ENCODE results near the gene C2orf76.
A peak's percentile ranks its signal among the peaks of the same experiment; 100 is the strongest.

C2orf76 gene

DNA sequence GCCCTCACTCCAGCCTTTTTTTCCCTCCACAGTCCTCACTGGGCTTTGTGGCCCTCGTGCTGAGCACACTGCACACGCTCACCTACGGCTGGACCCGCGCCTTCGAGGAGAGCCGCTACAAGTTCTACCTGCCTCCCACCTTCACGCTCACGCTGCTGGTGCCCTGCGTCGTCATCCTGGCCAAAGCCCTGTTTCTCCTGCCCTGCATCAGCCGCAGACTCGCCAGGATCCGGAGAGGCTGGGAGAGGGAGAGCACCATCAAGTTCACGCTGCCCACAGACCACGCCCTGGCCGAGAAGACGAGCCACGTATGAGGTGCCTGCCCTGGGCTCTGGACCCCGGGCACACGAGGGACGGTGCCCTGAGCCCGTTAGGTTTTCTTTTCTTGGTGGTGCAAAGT is 103.6 kb downstream of the C2orf76 start:
- DNase-seq (ENCODE audit: low spot score), result no peak

DNA sequence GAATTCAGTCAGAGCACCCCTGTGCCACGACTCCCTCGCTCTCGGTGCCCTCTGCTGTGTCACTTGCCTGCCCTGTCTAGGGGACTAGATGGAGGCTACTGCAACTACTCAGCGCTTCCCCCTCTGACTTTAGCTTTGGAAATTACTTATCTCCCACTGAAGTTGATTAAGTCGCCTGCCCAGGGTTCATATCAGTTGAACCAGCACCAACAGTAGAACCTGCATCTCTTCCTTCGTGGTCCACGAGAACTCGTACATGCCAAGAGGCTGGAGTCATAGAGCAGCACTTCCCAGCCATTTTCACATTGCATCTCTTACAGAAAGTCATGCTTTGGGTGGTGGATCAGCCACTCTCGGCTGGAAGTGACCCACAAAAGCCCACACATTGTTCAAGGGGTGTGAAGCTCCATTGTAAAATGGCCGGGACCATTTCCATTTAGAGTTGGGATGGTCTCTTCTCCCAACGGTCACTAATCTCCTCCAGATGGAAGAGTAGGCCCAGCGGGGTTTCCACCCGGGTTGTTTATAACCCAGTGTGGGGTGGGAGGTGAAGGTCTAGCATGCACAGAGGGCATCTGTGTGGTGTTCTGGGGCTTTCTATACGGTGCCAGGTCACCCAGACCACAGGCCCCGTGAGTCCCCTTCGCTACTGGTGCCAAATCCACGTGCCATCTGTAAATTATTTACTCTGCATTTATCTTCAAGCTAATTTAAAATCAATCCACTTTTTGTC is 105.0 kb downstream of the C2orf76 start:
- no peak for DNase-seq (ENCODE audit: low spot score)

DNA sequence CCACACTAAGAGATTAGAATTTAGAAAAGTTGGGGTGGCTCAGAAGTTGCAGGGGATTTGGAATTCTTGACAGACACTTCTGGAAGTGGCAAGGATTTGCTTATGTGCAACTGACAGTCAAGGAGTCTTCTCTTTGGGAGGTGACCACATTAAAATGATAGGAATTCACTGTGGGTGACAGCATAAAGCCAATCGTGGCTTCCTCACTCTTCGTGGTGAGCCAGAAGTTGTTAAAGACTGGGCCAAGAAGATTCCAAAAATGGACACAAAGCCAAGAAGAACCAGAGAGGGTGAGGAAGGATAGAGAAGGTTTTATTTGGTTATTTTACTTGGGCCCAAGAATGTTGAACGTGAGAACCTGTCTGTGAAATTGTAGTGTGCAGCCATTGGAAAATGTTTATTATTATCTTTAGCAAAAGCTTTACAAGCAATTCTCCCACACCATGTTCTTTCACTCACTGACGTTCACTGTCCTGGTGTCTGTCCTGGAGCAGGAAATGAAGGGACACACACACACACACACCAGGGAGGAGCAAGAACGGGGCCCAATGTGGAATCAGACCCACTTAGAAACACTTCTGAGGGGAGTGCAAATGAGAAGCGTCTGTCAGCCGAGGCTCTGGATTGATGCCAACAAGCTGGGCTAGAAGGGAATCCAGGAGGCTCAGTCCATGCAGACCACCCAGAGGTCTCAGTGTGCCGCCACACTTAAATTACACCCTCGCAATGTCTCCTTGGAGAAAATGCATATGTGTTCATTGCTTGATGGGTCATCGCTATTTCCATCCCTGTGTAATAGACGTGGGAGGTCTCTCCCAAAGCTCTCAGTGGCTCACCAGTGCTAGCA is 105.8 kb downstream of the C2orf76 start:
- DNase-seq (ENCODE audit: low spot score), result peak; percentile 73

DNA sequence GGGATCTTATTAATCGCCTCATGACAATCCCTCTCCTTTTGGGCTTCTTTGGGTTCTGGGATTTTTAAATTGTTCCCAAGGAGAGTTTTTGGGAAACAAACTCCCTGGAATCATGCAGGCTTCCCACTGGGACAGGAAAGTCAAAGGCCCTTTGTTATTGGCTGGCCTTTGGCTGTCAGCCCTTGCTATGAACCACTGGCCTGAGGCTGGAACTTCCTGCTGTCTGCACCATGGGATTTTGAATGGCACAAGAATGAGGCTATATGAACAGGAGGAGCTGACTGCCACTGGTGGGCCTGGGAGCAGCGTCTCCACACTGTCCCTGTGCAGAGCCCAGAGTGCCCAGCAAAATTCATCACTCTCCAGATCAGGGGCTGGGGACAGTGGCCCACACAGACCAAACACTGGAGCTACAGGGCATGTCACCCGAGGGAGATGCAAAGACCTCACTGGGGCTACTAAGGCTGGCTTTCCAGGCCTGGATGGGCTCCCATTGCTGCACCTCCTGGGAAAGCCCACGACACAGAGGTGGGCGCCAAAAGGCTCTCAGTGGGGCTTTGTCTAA is 107.3 kb downstream of the C2orf76 start:
- DNase-seq (ENCODE audit: low spot score), result no peak

DNA sequence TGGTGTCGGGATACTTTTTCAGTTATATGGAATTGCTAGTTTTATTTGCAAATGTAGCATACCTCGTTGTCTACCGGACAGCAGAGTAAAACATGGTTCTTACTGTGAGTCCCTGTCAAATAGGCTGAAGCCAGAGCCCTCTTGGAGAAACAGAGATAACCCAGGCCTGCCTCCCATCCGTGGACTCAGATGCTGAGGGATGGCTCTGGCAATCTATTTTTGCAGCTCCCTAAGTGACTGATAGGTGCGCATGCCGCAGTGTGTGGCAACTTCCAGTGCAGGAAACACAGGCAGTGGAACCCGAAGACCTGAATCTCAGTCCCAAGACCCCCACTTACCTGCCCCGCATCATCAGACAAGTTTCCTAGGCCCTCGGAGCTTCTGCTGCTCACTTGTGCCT is 109.4 kb downstream of the C2orf76 start:
- DNase-seq (ENCODE audit: low spot score), result no peak

DNA sequence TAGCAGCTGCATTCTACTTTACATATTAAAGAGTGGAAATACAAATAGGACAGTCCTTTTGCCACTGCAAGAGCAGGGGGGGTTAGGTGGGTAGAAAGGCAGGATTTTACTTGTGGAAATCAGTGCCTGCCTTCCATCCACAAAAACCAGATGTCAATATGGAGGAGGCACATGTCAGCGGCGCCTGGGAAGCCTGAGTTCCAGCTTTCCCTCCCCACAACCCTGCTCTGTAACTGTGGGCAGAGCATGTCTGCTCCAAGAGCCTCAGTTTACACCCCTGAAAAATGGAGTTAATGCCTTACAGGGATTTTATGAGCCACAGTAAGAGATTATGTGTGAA is 110.1 kb downstream of the C2orf76 start:
- DNase-seq (ENCODE audit: low spot score), result no peak

DNA sequence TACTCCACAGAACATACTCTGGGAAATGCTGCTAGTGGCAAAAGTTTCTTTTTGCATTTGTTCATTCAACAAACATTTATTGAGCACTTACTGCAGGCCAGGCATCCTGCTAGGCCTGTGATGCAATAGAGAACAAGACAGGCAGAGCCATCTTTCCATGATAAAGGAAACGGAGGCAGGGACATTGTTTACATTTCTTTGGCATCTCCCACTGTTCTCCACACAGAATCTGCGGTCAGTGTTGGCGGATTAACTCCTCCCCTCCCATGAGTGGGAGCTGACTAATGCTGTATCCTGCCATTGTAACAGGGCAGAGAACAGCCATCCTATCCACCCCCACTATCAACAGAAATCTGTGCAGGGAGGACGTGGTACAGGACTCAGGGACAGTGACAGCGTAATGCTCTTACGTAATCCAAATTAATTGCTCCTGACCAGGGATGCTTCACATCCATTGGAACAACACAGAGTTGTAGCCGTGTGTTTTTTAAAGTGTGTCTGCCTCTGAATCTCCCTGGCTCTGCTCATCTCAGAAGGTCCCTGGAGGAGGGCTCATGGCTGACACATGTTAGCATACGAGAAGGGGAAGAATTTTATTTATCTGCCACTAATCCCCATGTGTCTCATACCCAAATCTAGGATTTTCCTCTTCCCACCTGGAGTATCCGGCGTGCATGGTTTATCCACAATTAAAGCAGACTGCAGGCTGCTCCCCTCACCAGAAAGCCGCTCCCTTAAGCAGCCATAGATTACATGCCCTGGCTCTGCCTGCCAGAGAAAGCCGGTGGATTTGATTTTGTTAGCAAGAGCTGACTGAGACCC is 110.7 kb downstream of the C2orf76 start:
- DNase-seq (ENCODE audit: low spot score), result peak; percentile 92

DNA sequence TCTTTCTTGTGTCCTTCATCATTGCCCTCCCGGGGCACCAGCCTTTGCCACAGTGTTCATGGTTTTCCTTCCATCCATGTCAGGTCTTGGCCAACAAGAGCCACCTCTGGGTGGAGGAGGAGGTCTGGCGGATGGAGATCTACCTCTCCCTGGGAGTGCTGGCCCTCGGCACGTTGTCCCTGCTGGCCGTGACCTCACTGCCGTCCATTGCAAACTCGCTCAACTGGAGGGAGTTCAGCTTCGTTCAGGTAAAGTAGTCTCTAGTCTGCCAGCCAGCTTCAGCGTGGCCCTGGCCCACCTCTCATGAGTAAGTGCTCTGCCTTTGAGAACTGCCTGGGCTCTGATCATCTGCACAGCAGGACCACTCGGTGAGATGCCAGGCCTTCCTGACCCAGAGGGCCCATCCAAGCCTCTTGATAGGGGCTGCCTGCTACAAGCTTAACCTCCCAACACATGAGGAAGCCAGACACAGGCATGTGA is 112.0 kb downstream of the C2orf76 start:
- DNase-seq (ENCODE audit: low spot score), result no peak

DNA sequence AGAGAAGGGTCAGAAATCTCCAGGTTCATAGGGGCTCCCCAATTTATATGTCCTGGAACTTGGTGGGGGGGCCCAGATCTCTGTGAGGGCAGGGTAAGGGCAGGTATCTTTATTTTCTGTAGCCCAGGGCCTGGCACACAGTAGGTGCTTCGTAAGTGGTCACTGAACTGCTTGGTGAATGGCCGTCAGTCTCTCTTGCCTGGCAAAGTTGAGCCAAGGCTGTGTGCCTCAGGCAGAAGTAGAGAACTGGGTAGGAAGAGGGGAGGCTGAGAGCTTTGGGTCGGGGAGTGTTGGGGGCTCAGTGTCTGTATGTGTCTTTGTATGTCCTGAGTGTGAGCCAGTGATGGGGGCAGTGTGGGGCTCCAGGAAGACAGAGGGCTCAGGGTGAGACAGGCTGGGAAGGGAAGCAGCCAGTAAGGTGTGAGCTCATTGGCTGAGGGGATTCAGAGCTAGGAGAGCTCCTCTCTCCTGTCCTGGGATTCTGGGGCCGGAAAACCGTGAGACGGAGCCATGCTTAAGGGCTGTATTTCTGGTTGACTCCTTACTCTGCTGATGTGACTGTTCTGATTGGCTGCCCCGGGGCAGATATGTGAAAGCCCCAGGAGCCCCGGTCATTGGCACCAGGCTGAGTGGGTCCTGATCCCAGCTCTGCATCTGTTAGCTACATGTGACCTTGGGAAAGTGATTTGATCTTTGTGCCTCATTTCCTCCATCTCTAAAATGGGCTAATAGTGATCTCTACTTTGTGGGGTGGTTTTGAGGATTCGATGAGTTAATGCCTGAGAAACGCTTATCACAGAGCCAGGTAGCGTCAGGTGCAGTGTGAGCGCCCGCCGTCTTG is 112.7 kb downstream of the C2orf76 start:
- no peak for DNase-seq (ENCODE audit: low spot score)

DNA sequence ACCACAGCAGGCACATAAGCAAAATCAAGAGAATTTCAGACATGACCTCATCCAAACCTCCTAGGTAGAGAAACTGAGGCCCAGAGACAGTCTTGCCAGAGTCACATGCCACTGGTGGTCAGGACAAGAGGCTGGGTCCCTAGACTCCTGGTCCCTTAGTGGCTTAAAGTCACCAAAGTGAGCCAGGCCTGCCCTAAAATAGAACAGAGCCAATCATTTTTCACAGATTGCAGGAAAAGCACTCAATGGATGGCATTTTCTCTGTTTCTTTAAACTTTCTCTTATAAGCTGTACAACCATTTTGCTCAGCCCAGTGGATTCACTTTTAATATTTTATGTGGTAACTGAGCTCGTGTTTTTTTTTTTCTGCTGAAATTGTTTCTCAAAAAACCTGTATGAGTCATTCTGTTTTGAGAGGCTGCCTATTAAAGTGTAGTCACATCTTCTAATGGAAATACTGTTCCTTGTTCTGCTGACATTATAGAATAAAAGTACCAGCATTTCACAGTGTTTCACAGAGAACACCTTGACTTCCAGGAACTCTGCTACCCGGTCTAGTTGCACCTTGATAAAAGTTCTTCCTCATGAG is 113.4 kb downstream of the C2orf76 start:
- DNase-seq (ENCODE audit: low spot score), result peak; percentile 35

Data from AG08395 (cell line).